GM19351 (cell line): ENCODE data around the gene ETS1.
"Not testable (repeated sequence)": the region's sequence is repeated elsewhere in the genome, so short reads cannot be mapped to it uniquely, and the experiment has no call there.

Source experiments
- ATAC-seq: cut with Tn5 transposase; IDR thresholded peaks from one replicate; pipeline ENCODE4 v1.9.1; 2021; ENCODE audit warnings: mild to moderate bottlenecking, moderate library complexity; ENCODE audit not compliant: unreplicated experiment

The ETS1 gene

DNA sequence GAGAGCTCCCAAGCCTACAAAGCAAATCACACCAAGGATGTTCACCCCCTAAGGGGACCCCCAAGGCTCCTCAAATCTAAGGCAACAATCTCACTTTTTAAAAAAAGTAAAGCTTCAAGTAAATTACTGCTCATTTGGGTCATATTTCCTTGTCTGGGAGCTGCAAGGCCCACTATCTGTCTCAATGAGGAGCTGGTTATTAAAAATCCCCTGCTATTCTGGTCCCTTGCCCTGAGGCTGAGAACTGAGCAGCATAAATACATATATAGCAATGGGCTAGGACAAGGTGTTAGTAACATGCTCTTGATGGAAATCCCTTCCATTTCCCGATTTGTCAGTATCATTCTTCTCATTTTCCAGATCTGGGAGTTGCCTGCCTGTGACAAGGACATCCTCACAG, 119.2 kb downstream of the ETS1 start:
- no peak for ATAC-seq

DNA sequence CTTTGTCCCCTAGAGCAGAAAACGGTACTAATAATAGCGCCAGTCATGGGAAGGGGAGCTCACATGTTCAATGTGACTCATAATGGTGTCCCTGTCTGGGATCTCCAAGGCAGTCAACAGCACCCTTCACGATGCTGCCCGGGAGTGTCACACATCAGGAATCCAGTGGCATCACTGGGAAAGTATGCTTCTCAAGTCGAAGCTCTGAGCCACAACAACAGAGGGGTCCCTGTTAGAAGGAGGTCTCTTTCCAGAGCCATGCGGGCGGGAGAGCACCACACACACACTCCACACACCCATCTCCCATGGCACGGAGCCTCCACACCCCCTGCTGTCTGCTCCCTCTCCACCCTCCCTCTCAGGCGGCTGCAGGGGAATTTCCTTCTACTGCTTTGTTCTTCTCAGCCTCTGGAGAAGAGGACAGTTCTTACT, 119.7 kb downstream of the ETS1 start:
- no peak for ATAC-seq

DNA sequence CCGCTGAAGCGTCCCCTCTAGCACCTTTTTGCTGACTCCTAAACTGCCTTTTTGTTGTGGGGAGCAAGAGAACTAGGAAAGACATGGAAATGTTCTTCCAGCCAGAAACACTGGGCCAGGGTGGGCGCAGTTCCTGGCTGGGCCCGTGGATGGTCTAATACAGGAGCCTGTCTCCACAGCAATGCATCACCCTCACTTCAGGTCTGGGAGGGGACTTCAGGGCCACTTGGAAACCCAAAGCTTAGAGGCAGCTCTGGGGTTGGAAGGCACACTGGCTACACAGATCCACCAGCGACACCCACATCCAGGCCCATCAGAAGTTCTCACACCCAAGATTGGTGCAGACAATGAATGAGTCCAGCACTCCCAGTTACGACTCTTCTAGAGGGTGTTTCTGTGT, 120.3 kb downstream of the ETS1 start:
- ATAC-seq, result no peak

DNA sequence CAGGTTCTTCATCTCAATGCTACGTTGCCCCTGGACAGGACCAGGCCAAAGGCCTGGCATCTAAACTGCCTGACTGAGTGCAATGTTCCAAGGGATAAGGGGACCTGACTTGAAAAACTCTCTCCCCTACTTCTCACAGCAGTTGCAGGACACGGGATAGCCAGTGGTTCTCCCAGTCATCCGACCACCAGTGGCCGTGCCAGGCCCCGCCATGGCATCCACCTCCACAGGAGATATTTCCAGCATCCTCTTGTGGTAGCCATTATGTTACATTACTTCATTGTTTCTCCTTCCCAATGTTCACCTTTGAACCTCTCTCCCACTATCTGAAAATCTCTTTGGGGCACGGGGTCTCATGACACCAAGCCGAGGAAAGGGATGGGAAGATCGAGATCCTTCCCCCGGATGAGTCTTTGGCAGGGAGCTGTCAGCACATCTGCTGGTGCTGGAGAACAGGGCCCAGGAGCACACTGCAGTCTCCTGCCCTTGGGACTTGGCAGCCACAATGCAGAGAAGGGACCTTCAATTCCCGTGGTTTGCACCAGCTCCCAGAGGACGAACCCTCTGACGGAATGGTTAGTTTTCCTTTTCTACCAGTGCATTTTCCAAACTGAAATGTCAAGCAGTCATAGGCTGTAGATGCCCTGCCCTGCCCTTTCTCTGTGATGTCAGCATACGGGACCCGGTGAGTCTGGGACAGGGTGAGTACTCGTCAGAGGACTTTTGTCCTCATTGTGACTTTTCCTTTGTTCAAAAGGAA, 121.2 kb downstream of the ETS1 start:
- ATAC-seq, result no peak

DNA sequence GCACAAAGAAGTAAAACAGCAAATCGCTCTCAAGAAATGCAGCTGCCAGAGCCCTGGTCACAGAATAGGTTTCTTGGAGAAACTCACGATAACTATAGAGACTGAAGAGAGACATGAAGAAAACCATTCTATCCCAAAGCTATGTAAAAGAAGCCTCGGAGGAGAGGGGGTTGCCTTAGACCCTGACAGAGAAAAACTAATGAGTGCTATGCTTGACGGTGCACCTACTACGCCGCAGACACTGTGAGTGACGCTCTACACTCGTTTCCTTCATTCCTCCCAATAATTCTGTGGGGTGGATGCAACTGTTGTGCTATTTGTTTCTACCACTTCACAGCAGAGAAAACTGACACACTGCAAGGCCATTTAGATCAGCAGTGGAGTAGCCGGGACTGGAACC, 121.8 kb downstream of the ETS1 start:
- ATAC-seq, result no peak

DNA sequence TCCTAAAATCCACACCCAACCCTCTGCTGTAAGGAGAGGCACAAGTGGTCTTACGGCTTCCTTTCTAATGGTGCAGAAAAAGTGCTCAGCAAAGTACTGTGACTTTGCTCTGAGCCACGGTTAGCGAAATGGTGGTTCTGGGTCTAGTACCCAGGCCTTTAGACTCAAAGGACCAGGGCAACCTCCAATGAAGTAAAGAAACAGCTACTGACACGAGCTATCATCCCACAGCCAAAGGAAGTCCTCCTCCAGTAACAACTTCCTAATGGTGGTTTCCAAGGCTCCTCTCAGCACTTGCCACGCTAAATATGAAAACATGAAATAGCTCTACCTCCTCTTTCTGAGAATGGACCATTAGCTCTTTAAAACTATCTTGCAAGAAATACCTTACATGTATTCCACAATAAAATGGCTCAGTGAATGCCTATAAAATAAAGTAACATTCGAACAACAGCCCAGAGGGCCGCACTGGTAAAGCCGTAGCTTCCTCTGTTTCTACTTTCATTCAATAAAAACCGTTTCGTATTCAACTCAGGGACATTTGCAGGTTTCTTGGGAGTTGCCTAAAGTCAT, 122.4 kb downstream of the ETS1 start:
- no peak for ATAC-seq

DNA sequence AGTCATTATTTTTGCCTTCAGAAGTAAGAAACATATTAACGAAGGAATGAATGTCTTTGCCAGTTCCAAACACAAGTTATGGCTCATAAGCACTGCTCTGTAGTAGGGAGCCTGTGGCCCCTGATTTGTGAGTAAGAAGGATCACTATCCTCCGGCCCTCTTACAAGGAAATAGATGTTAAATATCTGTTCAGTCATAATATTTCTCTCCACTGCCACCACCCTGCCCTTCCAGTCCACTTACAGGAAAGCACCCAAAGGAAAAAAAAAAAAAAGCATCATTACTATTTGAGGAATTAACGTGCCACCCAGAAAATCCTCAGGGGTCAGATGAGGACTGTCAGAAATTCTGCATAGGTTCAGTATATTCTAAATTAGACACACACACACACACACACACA, 123.4 kb downstream of the ETS1 start:
- no peak for ATAC-seq

DNA sequence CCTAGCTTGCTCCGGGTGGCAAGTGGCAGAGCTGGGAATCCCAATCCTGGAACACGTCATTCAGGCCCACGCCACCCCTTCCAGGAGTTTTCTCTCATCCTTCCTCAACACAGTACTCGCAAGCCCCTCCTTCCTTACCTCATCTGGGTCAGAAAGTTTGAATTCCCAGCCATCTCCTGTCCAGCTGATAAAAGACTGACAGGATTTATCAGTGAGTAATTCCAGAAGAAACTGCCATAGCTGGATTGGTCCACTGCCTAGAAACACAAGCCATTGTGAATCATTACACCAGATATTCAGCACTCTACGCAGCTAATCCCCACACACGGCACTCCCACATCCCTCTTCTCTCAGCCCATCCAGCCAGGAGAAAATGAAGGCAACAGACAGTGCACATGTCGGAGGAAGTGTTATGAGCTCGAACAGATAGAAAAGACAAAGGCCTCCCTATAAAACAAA, 124.0 kb downstream of the ETS1 start:
- no peak for ATAC-seq

DNA sequence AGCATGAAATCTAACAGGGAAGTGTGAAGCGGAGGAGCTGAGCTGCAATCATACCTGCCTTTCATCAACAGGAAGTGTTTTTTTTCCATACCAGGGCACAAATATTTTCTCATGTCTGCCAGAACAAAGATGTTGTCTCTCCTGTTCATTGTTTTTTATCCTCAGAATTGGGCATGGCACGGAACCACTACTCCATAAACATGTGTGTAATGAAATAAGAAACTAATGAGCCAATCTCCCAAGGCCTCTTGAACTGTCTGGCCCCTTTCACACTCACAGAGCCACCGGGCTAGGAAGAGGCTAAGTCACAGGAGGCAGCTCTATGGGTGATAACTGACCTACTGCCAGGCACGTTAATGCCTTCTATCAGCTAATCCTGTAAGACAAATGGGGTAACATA, 124.4 kb downstream of the ETS1 start:
- no peak for ATAC-seq

DNA sequence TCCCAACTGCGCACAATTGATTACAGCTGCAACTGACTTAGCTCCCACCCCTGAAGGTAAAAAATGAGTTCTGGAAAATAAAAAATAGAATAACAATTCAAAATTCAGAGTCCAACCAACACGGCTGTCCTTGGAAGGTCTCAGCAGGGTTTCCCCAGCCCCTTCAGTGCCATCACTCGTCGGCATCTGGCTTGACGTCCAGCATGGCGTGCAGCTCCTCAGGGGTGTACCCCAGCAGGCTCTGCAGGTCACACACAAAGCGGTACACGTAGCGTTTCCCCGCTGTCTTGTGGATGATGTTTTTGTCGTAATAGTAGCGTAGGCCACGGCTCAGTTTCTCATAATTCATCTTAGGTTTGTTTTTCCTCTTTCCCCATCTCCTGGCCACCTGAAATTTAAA, 125.2 kb downstream of the ETS1 start:
- no peak for ATAC-seq

DNA sequence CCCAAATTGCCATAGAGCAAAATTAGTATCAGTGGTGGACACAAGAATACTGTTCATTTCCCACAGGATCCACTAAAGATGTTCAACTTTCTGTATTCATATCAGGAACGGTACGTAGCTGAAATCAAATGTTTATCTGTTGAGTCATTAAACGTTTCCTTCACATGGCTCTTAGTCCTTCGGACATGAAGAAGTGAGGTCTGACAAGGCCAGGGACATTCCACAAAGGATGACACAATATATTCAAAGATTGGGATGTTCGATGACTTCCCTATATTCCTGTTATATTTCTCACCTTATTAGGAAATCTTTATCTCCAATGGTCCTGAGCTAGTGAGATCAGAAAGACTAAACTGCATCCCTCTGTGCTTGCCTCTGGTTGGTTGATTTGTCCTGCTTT, 129.0 kb downstream of the ETS1 start:
- ATAC-seq, result no peak

DNA sequence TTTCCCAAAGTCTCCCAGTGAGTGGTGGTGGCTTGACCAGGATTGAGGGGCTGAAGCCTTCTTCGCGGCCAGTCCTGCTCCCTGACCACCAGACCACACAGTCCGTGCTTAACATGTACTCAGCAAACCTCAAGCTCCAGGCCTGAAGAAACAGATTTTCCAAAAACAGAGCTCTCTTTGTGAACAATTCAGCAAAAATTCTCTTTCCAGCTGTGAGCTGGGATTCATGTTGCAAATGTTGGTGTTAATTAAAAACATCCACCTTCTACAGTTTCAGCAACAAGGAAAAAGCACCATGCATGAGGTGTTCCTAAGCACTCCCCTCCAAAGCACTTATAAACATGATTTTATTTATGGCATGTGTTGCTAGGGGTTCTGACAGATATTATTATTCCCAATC, 129.5 kb downstream of the ETS1 start:
- ATAC-seq, result no peak

DNA sequence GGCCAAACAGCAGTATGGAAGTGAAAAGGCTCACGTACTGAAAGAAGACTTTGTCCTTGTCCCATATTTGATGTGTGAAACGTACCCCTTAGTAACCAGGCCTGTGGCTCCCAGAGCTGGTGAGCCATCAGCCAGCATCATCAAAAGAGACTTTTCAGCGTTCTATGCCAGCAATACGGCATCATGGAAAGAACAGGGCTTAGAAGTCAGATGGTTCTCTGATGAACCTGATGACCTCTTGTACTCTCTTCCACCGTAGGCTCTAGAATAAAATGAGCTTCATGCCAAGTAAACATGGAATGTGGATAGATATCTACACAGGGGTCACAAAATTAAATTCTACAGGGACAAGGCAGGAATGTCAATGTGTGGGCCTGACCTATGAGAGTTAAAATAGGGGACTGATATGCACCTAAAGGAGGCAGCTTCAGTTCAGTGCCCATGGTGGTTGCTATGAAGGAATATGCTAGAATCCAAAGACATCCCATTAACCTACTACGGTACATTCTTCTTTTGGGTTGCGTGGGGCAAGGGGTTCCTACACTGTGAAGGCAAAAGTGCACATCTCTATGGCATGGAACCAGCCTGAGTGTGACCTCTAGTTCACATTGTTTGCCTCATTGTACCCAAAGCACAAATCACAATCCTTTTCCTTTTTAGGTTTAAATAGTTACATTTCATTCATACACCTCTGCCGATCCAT, 130.6 kb downstream of the ETS1 start:
- no peak for ATAC-seq

DNA sequence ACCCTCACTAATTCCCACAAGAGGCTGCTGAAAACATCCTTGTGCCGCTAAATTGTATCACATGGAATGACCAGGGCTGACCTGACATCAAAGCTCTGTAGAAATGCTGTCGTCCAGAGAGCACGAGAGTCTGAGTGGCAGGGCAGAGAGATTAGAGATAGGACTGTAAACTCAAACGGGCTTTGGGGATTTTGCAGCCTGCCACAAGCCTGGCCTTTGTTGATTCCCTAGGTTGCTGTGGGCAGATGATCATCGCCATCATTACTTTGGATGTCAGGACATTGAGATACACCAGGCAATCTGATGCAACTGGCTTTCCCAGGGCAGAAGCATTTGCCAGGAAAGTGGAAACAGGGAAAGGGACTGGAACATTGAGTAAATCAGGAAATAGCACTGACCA, 131.6 kb downstream of the ETS1 start:
- no peak for ATAC-seq

DNA sequence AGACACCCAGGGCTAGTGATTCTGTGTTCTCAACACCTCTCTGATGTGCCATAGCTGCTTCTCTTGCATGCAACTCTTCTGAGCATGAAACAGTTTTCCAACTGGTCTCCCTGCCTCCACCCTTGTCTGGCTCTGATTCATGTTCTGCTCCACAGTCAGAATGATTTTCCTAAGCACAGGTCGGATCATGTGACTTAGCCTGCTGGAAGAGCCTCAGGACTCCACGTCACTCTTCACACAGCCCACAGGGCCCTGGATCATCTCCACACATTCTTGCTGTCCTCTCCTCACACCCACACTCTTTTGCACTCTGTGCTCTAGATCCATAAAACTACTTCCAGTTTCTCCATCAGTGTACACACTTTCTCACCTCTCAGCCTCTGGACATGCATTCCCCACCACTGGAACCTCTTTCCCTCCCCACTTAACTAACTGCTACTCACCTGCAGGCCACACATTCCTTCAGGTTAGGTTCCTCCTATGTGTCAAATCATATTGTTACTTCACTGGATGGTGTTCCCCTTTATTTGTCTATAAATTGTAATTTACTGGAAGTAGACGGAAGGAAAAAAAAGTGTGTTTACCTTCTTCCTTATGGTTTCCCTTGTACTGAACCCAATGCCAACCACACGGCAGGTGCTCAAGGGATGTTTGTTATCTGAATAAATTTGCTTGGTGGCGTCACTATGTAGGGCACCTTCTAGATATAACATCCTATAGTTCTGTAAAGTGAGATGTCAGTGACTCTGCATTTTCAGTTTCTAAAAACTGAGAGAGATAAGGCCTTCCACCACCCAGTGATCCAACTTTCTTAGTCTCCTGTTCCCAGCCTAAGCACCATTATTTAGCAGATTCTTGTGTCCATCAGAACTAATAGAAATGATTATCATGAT, 133.7 kb downstream of the ETS1 start:
- ATAC-seq, result no peak

DNA sequence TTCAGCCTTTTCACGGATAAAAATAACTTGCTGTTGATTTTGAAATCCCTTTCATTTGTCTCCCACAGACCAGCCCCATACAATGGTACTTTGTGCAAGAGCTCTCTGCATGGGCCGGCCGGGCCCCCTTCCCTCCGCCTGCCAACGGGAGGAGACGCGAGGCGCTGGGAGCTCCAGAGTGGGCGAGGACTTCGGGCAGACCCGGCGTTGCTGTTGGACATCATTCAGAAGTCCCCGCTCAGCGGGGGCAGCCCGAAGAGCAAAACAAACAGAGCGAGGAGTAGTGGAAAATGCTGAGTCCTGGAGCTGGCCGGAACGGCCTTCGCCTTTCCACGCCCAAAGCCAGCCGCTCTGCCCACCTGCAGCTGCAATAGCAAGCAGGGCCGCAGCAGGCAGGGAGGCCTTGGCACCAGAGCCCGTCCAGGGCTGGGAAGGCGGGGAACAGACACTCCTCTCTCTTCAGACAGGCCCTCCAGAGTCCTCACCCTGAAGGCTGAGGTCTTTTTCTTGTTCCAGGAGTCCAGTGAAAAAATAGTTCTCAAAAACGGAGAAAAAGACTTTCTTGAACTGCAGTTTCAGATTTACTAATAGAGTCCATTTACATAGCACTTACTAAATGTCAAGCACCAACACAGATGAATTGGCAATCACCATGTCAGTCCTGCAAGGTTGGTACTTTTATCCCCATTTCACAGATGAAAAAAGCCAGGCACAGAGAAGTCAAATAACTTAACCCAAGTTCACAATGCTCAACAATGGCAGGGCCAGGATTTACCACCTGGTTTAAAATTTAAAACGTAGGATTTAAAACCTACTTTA, 135.5 kb downstream of the ETS1 start:
- ATAC-seq, result peak; percentile 53

DNA sequence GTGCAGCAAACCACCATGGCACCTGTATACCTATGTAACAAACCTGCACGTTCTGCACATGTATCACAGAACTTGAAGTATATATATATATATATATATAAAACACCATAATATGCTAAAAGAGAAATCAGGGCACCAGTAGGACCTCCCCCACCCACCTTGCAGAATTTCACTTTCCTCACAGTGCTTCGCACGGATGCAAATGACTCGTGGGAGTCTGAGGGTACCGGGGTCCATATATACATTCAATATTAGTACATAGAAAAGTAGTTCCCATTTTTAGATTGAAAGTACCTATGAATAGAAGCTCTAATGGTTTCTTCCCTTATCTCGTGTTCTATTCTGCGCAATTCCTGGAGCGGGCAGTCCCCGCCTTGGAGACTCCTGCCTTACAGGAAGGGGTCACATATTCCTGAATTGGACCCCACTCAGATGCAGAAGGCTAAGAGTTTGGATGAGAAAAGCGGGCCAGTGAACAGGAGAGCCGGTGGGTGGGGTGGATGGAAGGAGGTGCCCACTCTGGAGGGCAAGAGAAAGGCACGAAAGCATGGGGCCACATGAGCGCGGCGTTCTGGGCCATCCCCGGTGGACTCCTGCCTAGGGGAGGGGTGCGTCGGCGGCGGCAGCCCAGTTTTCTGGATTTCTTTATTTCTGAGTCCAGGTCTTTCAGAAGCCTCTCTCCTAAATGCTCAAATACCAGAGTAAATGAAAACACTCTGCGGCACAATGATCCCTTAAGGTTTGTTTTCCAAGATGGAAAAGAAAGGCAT, 136.3 kb downstream of the ETS1 start:
- no peak for ATAC-seq

DNA sequence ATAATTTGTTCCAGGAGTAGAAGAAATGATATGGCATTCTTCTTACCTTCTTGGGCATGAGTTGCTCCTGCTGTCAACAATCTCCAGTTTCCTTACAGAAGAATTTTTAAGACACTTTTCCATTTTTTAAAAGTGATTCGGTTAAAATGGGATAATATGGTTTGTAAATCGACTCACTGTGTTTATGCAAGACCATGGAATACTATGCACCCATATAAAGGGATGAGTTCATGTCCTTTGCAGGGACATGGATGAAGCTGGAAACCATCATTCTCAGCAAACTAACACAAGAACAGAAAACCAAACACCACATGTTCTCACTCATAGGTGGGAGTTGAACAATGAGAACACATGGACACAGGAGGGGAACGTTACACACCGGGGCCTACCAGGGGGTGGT, 136.9 kb downstream of the ETS1 start:
- ATAC-seq, result not testable (repeated sequence)

DNA sequence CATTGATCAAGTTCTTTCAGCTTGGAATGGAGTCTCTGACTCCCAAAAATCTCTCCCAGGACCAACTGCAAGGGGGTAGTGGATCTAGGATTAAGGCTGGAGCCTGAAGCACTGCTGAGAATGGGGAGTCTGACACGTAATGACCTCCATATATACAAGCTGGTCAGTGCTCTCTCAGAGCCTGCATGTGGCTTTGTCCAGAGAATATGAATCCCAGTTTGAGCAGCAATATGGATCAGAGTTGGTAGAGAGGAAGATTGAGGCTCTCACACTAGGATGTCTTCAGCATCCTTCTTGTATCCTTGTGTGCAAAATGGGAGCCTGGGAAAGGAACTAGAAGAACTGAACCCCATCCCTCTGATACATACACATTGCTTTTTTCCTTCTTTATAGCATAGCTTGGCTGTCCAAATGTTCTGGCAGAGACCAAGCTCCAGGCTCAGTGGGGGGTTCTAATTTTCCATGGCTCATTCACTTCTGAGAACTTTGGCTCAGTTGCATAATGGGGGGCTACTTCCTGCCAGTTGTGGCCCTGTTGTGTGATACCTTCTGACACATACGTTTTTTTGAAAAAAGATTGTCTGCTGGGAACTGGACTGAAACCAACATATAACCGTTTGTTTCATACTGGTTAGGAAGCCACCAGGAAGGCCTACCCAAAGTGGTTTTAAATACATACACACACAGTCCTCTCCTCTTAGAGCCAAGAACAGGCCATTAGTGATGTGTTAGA, 138.2 kb downstream of the ETS1 start:
- no peak for ATAC-seq
